Cardiac muscle cell (in vitro differentiated cells and primary cell): ENCODE data around the gene G2E3. TPM values are rescaled to one million over a fixed set of nuclear protein-coding genes. Genes with fewer than 3 reads are reported as not detected.
"Not testable (repeated sequence)": the region's sequence is repeated elsewhere in the genome, so short reads cannot be mapped to it uniquely, and the experiment has no call there.

Experiments
- DNase-seq, 2 donors: peaks; one replicate each; pipeline versions ENCODE4 v3.0.0 to v3.0.0-alpha.2; 2010 to 2017; ENCODE audit warnings: low read depth in 1 of 2, low spot score in 1 of 2
- H3K27ac ChIP-seq: fragments of 200-600 bp; sonication (generic); 2 replicates; pipeline ENCODE4 v1.5.1; 2016
- H3K27me3 ChIP-seq: fragments of 200-600 bp; sonication (generic); 2 replicates; pipeline ENCODE4 v1.6.0; 2016; ENCODE audit warnings: control low read depth
- H3K36me3 ChIP-seq: fragments of 200-600 bp; sonication (generic); 2 replicates; pipeline ENCODE4 v1.5.1; 2016; ENCODE audit warnings: control low read depth
- H3K4me1 ChIP-seq: fragments of 200-600 bp; sonication (generic); 2 replicates; pipeline ENCODE4 v1.8.1; 2017; ENCODE audit warnings: low read depth, mild to moderate bottlenecking, mixed run types
- H3K4me3 ChIP-seq: fragments of 200-600 bp; sonication (generic); 2 replicates; pipeline ENCODE4 v1.5.1; 2016; ENCODE audit warnings: mild to moderate bottlenecking
- H3K9me3 ChIP-seq: fragments of 200-600 bp; sonication (generic); 2 replicates; pipeline ENCODE4 v1.5.1; 2017; ENCODE audit warnings: low read depth, mild to moderate bottlenecking, control low read depth
- polyA plus RNA-seq: library from polyadenylated mRNA; unstranded; fragments of >200 nt; fragmentation: Nextera tagmentation; extraction: Ambion mirVana; gene quantifications from 2 replicates; pipeline ENCODE4 v1.2.1, GENCODE V29; 2016
- total RNA-seq: library from RNA; depleted of rRNA; stranded (reverse); fragments of >200 nt; gene quantifications from 2 replicates; pipeline ENCODE4 v1.2.3, GENCODE V29; 2016
- TF ChIP-seq, protein P1 (sequence below): IDR thresholded peaks from 2 replicates; pipeline ENCODE4 v1.5.1; 2012; ENCODE audit warnings: low read depth, mild to moderate bottlenecking, low read length

The G2E3 gene
- total and polyA plus RNA-seq, 2 experiments from 2014 or later: 10.4 to 17.9 TPM

DNA sequence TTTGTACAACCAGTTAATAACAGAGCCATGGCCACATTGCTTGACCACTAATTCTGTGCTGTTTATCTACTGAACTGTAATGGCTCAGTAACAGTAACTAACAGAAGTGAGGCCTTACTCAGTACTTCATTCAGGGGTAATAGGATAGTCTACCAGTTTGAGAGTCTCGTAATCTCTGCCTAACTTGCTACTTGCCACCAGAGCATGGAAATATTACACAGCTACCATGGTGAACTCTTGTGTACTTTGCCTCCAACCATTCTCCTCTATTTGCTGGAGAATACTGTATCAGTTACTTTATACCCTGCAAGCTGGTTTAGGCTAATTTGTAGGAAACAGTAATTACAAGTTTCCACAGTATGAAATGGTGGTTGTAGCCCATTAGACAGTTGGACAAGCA is 73.8 kb downstream of the G2E3 start:
- DNase-seq: no peak
- TF ChIP-seq, protein P1, sequence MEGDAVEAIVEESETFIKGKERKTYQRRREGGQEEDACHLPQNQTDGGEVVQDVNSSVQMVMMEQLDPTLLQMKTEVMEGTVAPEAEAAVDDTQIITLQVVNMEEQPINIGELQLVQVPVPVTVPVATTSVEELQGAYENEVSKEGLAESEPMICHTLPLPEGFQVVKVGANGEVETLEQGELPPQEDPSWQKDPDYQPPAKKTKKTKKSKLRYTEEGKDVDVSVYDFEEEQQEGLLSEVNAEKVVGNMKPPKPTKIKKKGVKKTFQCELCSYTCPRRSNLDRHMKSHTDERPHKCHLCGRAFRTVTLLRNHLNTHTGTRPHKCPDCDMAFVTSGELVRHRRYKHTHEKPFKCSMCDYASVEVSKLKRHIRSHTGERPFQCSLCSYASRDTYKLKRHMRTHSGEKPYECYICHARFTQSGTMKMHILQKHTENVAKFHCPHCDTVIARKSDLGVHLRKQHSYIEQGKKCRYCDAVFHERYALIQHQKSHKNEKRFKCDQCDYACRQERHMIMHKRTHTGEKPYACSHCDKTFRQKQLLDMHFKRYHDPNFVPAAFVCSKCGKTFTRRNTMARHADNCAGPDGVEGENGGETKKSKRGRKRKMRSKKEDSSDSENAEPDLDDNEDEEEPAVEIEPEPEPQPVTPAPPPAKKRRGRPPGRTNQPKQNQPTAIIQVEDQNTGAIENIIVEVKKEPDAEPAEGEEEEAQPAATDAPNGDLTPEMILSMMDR: no peak
- no peaks in the 10 kb centered on the region for H3K4me1 ChIP-seq
- H3K27me3 ChIP-seq: no peaks in the 10 kb centered on the region
- peaks cover 19% of the 10 kb centered on the region for H3K36me3 ChIP-seq
- no peaks in the 10 kb centered on the region for H3K9me3 ChIP-seq
- H3K4me3 ChIP-seq: no peak overlapping the region
- H3K27ac ChIP-seq: no peak overlapping the region

DNA sequence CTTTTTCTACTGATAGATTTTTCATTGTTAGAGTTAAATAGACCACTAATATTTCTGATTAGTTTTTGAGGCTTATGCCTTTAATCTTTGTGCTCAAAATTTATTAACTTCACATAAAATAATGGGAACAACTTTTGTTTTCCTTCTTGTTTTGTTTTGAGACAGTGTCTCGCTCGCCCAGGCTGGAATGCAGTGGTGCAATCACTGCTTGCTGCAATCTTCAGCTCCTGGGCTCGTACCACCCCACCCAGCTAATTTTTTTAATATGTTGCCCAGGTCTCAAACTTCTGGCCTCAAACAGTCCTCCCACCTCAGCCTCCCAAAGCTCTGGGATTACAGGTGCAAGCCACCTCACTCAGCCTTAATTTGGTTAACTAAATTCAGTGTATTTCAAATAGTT is 80.0 kb downstream of the G2E3 start:
- no peak overlapping the region for H3K27ac ChIP-seq
- TF ChIP-seq, protein P1: no peak
- no peaks in the 10 kb centered on the region for H3K9me3 ChIP-seq
- peaks cover 31% of the 10 kb centered on the region for H3K36me3 ChIP-seq
- H3K27me3 ChIP-seq: no peaks in the 10 kb centered on the region
- H3K4me3 ChIP-seq: no peak overlapping the region
- DNase-seq: peak in 1 of 2 donors; percentile 47
- no peaks in the 10 kb centered on the region for H3K4me1 ChIP-seq

DNA sequence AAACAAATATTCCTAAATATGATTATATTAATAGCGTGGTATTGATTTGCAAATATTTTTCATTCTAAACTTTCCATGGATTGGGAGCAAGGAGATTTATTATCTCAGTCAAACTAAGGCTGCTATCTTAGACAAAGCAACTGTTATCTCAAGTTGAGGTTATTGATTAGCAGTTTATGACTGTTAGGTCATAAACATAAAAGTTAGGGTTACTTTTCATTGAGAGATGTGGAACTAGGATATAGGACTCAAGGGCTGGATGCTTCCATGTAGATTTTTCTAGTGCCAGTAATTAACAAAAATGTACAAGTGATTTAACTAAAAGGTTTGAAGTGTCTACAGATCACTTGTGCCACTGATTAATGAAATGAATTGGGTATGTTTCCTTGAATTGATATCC is 82.2 kb downstream of the G2E3 start:
- H3K36me3 ChIP-seq: peaks cover 21% of the 10 kb centered on the region
- H3K4me3 ChIP-seq: no peak overlapping the region
- no peak for DNase-seq
- H3K27me3 ChIP-seq: no peaks in the 10 kb centered on the region
- TF ChIP-seq, protein P1: no peak
- no peaks in the 10 kb centered on the region for H3K4me1 ChIP-seq
- no peak overlapping the region for H3K27ac ChIP-seq
- H3K9me3 ChIP-seq: no peaks in the 10 kb centered on the region

DNA sequence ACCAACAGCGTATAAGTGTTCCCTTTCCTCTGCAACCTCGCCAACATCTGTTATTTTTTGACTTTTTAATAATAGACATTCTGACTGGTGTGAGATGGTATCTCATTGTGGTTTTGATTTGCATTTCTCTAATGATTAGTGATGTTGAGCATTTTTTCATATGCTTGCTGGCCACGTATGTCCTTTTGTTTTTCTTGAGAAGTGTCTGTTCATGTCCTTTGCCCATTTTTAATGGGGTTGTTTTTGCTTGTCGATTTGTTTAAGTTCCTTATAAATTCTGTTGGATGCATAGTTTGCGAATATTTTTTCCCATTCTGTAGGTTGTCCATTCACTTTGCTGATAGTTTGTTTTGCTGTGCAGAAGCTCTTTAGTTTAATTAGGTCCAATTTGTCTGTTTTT is 85.5 kb downstream of the G2E3 start:
- not testable (repeated sequence) for H3K27me3 ChIP-seq, H3K4me1 ChIP-seq, H3K4me3 ChIP-seq, H3K27ac ChIP-seq, H3K9me3 ChIP-seq, DNase-seq
- H3K36me3 ChIP-seq: peaks cover 22% of the 10 kb centered on the region

DNA sequence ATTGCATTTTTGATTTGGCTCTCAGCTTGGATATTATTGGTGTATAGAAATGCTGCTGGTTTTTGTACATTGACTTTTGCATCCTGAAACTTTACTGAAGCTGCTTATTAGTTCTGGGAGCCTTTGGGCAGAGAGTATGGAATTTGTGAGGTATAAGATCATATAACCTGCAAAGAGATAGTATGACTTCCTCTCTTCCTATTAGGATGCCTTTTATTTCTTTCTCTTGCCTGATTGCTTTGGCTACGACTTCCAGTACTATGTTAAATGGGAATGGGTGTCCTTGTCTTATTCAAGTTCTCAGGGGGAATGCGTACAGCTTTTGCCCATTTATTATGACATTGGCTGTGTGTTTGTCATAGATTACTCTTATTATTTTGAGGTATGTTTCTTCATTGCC is 86.6 kb downstream of the G2E3 start:
- peaks cover 33% of the 10 kb centered on the region for H3K36me3 ChIP-seq

DNA sequence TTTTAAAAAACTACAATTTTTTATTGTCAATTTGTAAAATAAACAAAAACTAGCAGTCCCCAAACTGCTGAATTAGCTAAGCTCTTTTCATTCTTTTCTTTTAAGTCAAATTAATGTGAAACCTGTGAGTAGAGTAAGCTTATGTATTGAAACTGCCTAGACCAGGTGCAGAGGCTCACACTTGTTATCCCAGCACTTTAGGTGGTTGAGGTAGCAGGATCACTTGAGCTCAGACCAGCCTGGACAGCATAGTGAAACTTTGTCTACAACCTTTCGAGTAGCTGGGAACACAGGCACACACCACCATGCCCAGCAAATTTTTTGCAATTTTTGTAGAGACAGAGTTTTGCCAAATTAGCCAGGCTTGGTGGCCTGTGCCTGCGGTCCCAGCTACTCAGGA is 89.5 kb downstream of the G2E3 start:
- H3K27me3 ChIP-seq: no peaks in the 10 kb centered on the region
- H3K4me1 ChIP-seq: no peaks in the 10 kb centered on the region
- no peaks in the 10 kb centered on the region for H3K9me3 ChIP-seq
- H3K4me3 ChIP-seq: no peak overlapping the region
- no peak overlapping the region for H3K27ac ChIP-seq
- DNase-seq: no peak
- TF ChIP-seq, protein P1: no peak
- peaks cover 34% of the 10 kb centered on the region for H3K36me3 ChIP-seq

More for the DNA sequence above, 86.6 kb downstream of the G2E3 start:
- H3K4me3 ChIP-seq: no peak overlapping the region
- TF ChIP-seq, protein P1: no peak
- DNase-seq: no peak
- no peaks in the 10 kb centered on the region for H3K4me1 ChIP-seq
- no peaks in the 10 kb centered on the region for H3K27me3 ChIP-seq
- H3K27ac ChIP-seq: no peak overlapping the region
- H3K9me3 ChIP-seq: no peaks in the 10 kb centered on the region
